ENCODE results near the gene GTF3C5.

Gene GTF3C5

DNA sequence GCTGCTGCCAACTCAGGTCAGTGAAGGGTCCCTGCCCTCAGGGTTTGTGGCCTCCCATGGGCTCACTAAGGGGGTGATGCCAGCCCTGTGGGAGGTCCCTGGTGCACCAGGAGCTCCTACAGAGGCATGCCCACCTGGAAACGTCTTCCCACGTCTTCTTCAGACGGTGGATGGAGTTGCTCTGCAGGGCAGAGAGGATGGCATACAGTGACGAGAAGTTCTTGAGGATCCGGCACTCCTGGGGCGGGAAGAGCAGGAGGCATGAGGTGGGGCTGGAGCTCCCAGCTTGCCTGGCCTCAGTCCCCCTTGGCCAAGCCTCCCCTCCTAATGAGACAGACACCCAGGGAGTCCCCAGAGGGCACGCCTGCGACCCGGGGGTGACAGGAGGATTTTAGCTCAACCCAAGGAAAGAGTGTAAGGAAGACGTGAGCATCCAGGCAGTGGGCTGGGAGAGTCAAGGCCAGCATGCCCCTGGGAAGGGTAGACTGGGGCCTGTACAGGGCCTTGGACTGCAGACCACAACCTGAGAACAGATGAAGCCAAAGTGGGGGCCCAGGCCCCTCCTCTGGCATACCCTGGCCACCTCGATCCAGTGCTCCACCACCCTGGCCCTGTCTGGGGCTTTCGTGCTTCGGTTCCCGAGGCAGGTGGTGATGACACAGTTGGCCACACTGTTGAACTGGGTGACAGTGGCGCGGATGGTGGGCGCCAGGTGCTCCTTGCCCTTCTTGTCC, 75.9 kb downstream of the GTF3C5 start:
- TF ChIP-seq, protein P1, sequence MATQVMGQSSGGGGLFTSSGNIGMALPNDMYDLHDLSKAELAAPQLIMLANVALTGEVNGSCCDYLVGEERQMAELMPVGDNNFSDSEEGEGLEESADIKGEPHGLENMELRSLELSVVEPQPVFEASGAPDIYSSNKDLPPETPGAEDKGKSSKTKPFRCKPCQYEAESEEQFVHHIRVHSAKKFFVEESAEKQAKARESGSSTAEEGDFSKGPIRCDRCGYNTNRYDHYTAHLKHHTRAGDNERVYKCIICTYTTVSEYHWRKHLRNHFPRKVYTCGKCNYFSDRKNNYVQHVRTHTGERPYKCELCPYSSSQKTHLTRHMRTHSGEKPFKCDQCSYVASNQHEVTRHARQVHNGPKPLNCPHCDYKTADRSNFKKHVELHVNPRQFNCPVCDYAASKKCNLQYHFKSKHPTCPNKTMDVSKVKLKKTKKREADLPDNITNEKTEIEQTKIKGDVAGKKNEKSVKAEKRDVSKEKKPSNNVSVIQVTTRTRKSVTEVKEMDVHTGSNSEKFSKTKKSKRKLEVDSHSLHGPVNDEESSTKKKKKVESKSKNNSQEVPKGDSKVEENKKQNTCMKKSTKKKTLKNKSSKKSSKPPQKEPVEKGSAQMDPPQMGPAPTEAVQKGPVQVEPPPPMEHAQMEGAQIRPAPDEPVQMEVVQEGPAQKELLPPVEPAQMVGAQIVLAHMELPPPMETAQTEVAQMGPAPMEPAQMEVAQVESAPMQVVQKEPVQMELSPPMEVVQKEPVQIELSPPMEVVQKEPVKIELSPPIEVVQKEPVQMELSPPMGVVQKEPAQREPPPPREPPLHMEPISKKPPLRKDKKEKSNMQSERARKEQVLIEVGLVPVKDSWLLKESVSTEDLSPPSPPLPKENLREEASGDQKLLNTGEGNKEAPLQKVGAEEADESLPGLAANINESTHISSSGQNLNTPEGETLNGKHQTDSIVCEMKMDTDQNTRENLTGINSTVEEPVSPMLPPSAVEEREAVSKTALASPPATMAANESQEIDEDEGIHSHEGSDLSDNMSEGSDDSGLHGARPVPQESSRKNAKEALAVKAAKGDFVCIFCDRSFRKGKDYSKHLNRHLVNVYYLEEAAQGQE (IDR thresholded peaks at IDR 0.05; ENCODE audit: insufficient read depth in 1 of 2, low read depth in 2 of 2, low read length in 2 of 2): no peak
- TF ChIP-seq FOXP2 (optimal IDR thresholded peaks at IDR 0.05; ENCODE audit: borderline replicate concordance, extremely low read depth, extremely low read length, insufficient read depth) (no peak), POLR2AphosphoS5 (IDR thresholded peaks at IDR 0.05; ENCODE audit: low read depth, low read length) (no peak), TAF1 (IDR thresholded peaks at IDR 0.05; ENCODE audit: borderline replicate concordance, insufficient read depth, low read length) (no peak), SIN3A (IDR thresholded peaks at IDR 0.05; ENCODE audit: borderline replicate concordance, insufficient read depth, low read length) (no peak)

DNA sequence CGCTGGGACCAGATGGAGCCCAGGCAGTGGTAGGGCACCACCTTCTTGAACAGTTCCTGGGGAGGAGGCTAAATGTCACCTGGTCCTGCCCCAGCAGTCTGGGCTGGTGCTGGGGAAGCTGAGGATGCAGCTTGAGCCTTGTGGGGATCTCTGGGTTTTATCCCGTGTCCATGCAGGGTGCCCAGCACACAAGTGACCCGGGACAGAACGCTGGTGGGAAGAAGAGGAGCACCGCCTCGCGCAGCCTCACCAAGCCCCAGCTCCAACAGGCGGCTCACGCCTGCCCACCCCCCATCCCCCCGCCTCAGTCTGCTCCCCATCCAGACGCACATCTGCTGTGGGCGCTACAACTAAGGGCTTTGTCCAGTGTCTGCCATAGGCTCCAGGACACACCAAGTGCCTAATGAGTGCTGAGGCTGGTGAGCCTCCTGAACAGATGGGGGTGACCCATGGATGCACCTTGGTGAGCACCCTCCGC, 76.5 kb downstream of the GTF3C5 start:
- no peak for TF ChIP-seq FOXP2 (optimal IDR thresholded peaks at IDR 0.05; ENCODE audit: borderline replicate concordance, extremely low read depth, extremely low read length, insufficient read depth)
- no peak for TF ChIP-seq SIN3A (IDR thresholded peaks at IDR 0.05; ENCODE audit: borderline replicate concordance, insufficient read depth, low read length)
- no peak for TF ChIP-seq TAF1 (IDR thresholded peaks at IDR 0.05; ENCODE audit: borderline replicate concordance, insufficient read depth, low read length)
- TF ChIP-seq, protein P1 (IDR thresholded peaks at IDR 0.05; ENCODE audit: insufficient read depth in 1 of 2, low read depth in 2 of 2, low read length in 2 of 2): no peak
- TF ChIP-seq POLR2AphosphoS5 (IDR thresholded peaks at IDR 0.05; ENCODE audit: low read depth, low read length): no peak

Measured in PFSK-1 (cell line).